ENCODE results near the gene SGMS2.

DNA sequence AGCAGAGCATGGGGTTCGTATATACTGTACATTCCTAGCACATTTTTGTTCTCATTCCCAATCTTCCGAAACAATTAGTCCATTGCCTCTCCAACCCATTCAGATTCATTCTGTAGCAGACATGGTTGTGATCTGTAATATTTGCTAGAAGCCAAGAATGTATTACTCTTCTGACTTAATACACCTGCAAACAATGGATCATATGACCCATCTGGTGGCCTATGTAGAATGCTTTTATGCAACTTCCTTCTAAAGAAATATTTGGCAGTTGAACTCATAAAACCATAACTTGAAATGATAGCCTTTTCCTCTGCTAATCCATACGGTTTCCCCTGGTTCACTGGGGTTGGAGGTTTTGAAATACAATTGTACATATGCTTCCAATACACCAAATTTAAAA is 32.8 kb upstream of the SGMS2 start:
- TF ChIP-seq, protein P1, sequence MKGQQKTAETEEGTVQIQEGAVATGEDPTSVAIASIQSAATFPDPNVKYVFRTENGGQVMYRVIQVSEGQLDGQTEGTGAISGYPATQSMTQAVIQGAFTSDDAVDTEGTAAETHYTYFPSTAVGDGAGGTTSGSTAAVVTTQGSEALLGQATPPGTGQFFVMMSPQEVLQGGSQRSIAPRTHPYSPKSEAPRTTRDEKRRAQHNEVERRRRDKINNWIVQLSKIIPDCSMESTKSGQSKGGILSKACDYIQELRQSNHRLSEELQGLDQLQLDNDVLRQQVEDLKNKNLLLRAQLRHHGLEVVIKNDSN (IDR thresholded peaks at IDR 0.05): no peak
- TF ChIP-seq ZBTB7A (IDR thresholded peaks at IDR 0.05; ENCODE audit: low read depth) (no peak), CEBPB (IDR thresholded peaks at IDR 0.05) (no peak), RAD21 (IDR thresholded peaks at IDR 0.05; ENCODE audit: low read depth) (no peak), REST (IDR thresholded peaks at IDR 0.05; ENCODE audit: low read depth) (no peak), TEAD4 (IDR thresholded peaks at IDR 0.05) (no peak), YY1 (IDR thresholded peaks at IDR 0.05; ENCODE audit: low read depth) (no peak), TCF12 (IDR thresholded peaks at IDR 0.05; ENCODE audit: low read depth) (no peak), NFIC (IDR thresholded peaks at IDR 0.05) (no peak), FOXM1 (IDR thresholded peaks at IDR 0.05; ENCODE audit: borderline replicate concordance, low read depth) (no peak), EGR1 (IDR thresholded peaks at IDR 0.05) (no peak), MAX (IDR thresholded peaks at IDR 0.05) (no peak)

All from Ishikawa (cell line).